Omental fat pad (tissue), 4 donors: ENCODE data around the gene TLE1. TPM values are rescaled to one million over a fixed set of nuclear protein-coding genes. Genes with fewer than 3 reads are reported as not detected.

Experiments used
- ATAC-seq: fragments of 150-250 bp; one replicate; pipeline ENCODE4 v1.9.1; 2016; ENCODE audit warnings: mild to moderate bottlenecking, moderate library complexity; ENCODE audit not compliant: low FRiP score
- DNase-seq: peaks from one replicate; pipeline ENCODE4 v3.0.0-alpha.2; 2019; ENCODE audit warnings: low spot score
- total RNA-seq, 4 donors: library from RNA; depleted of rRNA; stranded (reverse); fragments of >200 nt; gene quantifications; one replicate each; pipeline ENCODE4 v1.1.0, GENCODE V29; 2016
- TF ChIP-seq, protein P1 (sequence below), 3 donors: fragments of 450-650 bp; IDR thresholded peaks; one replicate each; pipeline ENCODE4 v1.5.1; 2016 to 2017; ENCODE audit warnings: antibody characterized with exemption in 3 of 3, mild to moderate bottlenecking in 3 of 3, moderate library complexity in 2 of 3

The TLE1 gene
- total RNA-seq, 4 donors from 2014 or later, result 75.3 to 136 (median 80.1) TPM

- DNase-seq, result no peak
- peak; percentile 62 for ATAC-seq
- TF ChIP-seq, protein P1, sequence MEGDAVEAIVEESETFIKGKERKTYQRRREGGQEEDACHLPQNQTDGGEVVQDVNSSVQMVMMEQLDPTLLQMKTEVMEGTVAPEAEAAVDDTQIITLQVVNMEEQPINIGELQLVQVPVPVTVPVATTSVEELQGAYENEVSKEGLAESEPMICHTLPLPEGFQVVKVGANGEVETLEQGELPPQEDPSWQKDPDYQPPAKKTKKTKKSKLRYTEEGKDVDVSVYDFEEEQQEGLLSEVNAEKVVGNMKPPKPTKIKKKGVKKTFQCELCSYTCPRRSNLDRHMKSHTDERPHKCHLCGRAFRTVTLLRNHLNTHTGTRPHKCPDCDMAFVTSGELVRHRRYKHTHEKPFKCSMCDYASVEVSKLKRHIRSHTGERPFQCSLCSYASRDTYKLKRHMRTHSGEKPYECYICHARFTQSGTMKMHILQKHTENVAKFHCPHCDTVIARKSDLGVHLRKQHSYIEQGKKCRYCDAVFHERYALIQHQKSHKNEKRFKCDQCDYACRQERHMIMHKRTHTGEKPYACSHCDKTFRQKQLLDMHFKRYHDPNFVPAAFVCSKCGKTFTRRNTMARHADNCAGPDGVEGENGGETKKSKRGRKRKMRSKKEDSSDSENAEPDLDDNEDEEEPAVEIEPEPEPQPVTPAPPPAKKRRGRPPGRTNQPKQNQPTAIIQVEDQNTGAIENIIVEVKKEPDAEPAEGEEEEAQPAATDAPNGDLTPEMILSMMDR (IDR thresholded peaks at IDR 0.05), result no peak
These were observed 23.2 kb downstream of the TLE1 start for GRCh38 chr9:81666123-81666522.

DNA sequence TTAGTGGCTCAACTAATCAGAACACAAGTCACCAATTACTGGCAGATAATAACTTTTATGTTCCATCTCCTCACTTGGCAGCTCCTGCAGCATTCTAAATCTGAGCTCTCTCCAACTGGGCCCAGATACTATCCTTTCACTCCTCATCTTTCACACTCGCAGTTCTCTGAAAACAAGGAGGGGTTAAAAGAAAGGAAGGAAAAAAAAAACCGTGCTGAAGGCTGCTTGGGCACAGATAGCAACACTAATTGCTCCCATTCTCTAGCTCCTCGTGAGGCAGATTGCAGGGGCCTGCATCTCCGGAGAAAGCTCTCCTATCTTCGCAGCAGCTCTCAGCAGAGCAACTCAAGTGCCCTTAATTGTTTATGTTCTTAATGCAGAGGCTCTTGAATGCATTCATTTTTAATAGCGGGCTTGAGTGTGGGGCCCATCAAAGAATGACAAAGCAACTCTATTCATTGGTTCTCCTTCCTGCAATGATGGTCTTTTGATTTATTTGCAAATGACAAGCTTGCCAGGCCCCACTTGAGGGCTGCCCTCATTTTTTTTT lies 23.9 kb downstream of the TLE1 start:
- TF ChIP-seq, protein P1 (IDR thresholded peaks at IDR 0.05), result no peak
- DNase-seq (no peak), ATAC-seq (no peak)

DNA sequence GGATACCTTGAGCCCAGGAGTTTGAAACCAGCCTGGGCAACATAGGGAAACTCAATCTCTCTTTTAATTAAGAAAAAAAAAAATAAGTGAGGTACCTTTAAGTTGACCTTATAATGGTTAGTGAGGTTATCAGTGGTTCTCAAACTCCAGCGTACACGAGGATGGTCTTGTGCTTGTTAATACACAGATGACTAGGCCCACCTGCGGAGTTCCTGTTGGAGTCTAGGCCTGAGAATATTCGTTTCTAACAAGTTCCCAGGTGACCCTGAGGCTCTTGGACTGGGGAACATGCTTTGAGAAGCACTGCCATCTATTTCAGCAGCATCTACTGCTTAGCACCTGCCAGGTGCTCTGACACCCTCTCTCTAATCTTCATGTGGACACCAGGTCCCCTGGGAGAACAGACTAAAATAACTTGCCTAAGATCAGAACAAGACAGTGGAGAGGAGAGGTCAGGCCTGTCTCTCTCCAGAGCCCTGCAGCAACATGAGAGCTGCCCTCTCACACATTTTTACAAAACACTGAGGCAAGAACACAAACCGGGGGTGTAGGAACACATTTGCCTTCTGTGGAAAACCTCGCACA lies 24.6 kb downstream of the TLE1 start:
- no peak for DNase-seq
- TF ChIP-seq, protein P1 (IDR thresholded peaks at IDR 0.05), result no peak
- peak; percentile 39 for ATAC-seq

DNA sequence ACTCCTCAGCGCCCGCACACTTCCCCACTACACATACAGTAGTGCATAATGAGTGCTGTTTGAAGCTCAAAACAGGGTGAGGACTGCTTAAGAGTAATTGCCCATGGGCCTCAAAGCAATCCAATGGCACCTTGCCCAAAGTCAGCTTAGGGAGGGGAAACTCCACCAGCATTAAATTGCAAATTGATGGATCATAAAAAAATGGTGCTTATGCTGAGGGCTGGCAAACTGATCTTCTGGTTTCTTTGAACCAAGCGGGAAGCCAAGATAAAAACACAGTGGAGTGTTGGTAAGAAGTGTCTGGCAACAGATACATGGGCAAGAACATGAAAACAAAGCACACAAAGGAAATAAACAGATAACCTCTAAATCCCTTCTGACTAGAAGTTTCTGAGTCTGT lies 28.0 kb downstream of the TLE1 start:
- ATAC-seq, result no peak
- no peak for DNase-seq
- TF ChIP-seq, protein P1 (IDR thresholded peaks at IDR 0.05), result no peak

GRCh38 chr9:81656871-81657337 lies 32.4 kb downstream of the TLE1 start:
- ATAC-seq (no peak), DNase-seq (no peak)
- TF ChIP-seq, protein P1 (IDR thresholded peaks at IDR 0.05), result no peak

GRCh38 chr9:81656004-81656403 lies 33.3 kb downstream of the TLE1 start:
- TF ChIP-seq, protein P1 (IDR thresholded peaks at IDR 0.05), result no peak
- DNase-seq, result no peak
- ATAC-seq, result peak; percentile 63

DNA sequence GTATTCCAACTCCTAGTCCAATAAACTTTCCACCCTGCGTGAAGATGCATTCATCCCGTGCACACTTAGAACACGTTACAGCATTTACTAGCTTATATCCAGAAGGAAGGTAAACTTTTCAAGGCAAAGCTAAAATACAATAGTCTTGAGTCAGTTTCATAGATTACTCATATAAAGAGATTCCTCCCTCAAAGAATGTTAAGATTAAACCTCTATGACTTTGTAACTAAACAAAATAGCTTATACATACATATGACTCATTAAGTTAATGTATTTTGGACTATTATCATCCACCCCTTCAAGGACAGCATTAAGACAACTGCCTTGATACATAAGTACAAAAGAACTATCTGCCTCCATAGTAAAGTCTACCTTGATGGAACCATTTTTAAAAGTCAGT lies 36.1 kb downstream of the TLE1 start:
- TF ChIP-seq, protein P1 (IDR thresholded peaks at IDR 0.05), result no peak
- DNase-seq (no peak), ATAC-seq (no peak)
